Fibroblast of mammary gland (primary cell): ENCODE measurements around the gene CD68.
A peak's percentile ranks its signal among the peaks of the same experiment; 100 is the strongest.

Source experiments
- DNase-seq: peaks from one replicate; pipeline ENCODE4 v3.0.0-alpha.2; 2010; ENCODE audit warnings: low read depth
- H3K4me3 ChIP-seq: 2 replicates; pipeline ENCODE4 v1.5.1; 2011; ENCODE audit warnings: low read depth, mild to moderate bottlenecking, low read length, moderate library complexity; ENCODE audit not compliant: control insufficient read depth
- CTCF ChIP-seq: conservative IDR thresholded peaks from 2 replicates; pipeline ENCODE4 v1.5.1; 2011; ENCODE audit warnings: low read depth, low read length, inconsistent platforms; ENCODE audit not compliant: control insufficient read depth, insufficient read depth

The CD68 gene

GRCh38 chr17:7588553-7589203 is 9.2 kb downstream of the CD68 start:
- DNase-seq, result no peak
- no peak overlapping the region for H3K4me3 ChIP-seq
- no peak for TF ChIP-seq CTCF

GRCh38 chr17:7589204-7589868 is 9.9 kb downstream of the CD68 start:
- DNase-seq, result peak; percentile 88
- TF ChIP-seq CTCF, result peak; percentile 67
- no peak overlapping the region for H3K4me3 ChIP-seq

GRCh38 chr17:7589891-7590691 is 10.7 kb downstream of the CD68 start, which contains the start of gene SOX15:
Gene SOX15, minus strand, starts transcription at chr17:7590094. Its CDS starts 418 bp downstream, at chr17:7589676.
- no peak for DNase-seq
- no peak for TF ChIP-seq CTCF
- H3K4me3 ChIP-seq, result no peak within 1 kb of the TSS

- peak; percentile 65 for DNase-seq
- H3K4me3 ChIP-seq, result no peak overlapping the region
- TF ChIP-seq CTCF, result no peak
Measured at GRCh38 chr17:7590743-7591142, 11.3 kb downstream of the CD68 start.

DNA sequence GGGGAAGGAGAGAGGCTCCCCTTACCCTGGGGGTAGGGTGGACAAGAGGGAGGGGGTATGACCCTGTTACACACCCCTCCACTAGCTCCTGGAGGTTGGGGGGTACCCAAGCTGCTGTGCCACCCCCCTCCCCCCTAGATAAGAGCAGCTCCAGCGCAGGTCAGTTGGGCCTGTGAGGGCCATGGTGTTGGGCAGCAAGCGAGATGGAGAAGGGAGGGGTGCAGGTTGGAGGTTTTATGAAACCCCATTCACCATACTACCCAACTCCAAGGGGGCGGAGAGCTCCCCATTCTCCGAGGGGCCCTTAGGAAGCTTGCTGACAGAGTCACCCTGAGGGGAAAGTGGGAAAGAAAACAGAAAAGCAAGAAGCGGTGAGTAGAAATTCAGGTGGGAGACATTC is 12.2 kb downstream of the CD68 start:
- no peak for TF ChIP-seq CTCF

DNA sequence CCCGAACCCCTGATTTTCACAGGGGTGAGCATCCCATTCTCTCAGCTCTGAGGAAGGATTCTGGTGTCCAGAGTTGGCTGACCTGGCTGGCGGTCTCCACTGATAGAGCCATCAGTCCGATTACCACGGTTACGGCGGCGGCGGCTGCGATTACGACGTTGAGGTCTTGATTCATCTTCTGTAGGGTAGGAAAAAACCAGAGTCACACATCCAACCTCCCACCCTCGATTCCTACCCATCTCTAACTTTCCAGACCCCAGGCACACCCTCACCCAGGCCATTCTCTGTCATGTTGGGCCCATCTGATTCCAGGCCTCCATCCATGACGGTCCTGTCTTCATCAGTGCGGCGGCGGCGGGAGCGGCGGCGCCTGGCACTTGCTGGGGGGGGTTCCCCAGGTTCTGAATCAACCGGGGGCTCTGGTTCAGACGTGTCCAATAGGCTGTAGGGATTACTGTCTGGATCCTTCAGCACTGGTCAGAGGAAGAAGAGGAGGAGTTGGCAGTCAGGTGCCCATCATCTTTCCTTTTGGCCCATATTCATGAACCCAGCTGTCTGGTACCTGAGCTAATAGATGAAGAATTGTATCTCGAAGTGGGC is 13.1 kb downstream of the CD68 start:
- DNase-seq, result no peak
- TF ChIP-seq CTCF, result no peak
- H3K4me3 ChIP-seq, result no peak overlapping the region

More for the DNA sequence above, 12.2 kb downstream of the CD68 start:
- no peak overlapping the region for H3K4me3 ChIP-seq
- no peak for DNase-seq
